Cardiac fibroblast (primary cell): ENCODE data around the gene CHAF1B.
"Not testable (repeated sequence)": the region's sequence is repeated elsewhere in the genome, so short reads cannot be mapped to it uniquely, and the experiment has no call there.

ENCODE experiments used
- DNase-seq, 2 donors: peaks; one replicate each; pipeline versions ENCODE4 v3.0.0 to v3.0.0-alpha.2; 2010; ENCODE audit warnings: low read depth in 2 of 2
- H3K4me3 ChIP-seq, 2 donors: replicated peaks in 1 of 2; 1 replicate in 1 of 2; 2 replicates in 1 of 2; pipeline ENCODE4 v1.5.1; 2011; ENCODE audit warnings: low read depth in 2 of 2, low read length in 2 of 2, mild to moderate bottlenecking in 2 of 2, moderate library complexity in 1 of 2
- TF ChIP-seq, protein P1 (sequence below): IDR thresholded peaks from one replicate; pipeline ENCODE4 v1.5.1; 2011; ENCODE audit warnings: low read depth, mild to moderate bottlenecking, low read length, inconsistent platforms

The CHAF1B gene

DNA sequence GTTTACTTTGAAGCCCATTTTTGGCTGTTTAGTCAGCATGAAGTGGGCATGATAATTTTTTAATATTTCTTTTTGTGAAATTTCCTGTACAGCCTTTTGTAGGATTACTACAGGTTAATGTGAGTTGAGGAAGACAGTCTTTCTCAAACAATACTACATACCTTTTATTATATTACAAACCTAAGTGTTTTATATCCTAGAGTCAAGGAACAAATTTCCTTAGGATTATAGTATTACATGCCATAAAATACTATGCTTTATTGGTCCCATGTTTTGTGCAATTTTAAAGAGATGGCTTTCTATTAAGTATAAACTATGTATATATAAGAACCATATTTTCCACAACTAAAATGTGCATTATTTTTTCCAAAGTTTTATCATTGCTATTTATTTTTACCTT is 9.2 kb upstream of the CHAF1B start:
- H3K4me3 ChIP-seq = no peak overlapping the region
- DNase-seq = no peak
- TF ChIP-seq, protein P1, sequence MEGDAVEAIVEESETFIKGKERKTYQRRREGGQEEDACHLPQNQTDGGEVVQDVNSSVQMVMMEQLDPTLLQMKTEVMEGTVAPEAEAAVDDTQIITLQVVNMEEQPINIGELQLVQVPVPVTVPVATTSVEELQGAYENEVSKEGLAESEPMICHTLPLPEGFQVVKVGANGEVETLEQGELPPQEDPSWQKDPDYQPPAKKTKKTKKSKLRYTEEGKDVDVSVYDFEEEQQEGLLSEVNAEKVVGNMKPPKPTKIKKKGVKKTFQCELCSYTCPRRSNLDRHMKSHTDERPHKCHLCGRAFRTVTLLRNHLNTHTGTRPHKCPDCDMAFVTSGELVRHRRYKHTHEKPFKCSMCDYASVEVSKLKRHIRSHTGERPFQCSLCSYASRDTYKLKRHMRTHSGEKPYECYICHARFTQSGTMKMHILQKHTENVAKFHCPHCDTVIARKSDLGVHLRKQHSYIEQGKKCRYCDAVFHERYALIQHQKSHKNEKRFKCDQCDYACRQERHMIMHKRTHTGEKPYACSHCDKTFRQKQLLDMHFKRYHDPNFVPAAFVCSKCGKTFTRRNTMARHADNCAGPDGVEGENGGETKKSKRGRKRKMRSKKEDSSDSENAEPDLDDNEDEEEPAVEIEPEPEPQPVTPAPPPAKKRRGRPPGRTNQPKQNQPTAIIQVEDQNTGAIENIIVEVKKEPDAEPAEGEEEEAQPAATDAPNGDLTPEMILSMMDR = no peak

DNA sequence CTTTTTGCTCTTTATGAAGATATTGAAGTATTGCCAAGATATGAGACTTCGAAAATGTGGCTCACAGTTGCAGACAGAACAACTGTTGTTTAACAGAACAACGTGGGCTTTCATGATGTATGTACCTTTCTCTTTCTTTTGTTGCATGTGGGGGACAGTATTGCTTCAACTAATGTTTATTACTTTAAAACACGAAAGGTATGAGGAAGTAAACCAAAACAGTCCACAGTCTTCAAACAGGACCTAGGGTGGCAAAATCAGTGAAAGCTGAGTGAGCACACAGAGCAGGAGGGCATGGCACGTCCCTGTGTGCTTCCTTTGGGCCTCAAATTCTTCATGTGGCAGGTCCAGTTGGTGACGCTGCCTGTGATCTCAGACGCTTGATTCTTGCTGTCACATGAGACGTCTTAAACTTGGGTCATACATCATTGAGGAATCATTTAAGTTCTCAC is 7.8 kb upstream of the CHAF1B start:
- TF ChIP-seq, protein P1 = no peak
- H3K4me3 ChIP-seq = no peak overlapping the region
- DNase-seq = no peak

DNA sequence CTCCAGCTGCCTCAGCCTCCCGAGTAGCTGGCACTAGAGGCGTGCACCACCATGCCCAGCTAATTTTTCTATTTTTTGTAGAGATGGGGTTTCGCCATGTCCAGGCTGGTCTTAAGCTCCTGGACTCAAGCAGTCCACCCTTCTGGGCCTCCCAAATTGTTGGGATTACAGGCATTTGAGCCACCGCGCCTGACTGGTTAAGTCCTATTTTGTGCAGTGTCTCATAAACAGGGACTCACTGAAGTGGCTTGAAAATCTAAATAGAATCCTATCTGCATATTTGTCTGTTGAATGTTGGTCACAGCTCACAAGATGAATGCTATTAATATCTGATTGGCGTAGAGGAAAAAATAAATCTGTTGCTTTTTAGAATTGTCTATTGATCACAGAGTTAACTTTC is 5.9 kb upstream of the CHAF1B start:
- no peak for DNase-seq
- no peak overlapping the region for H3K4me3 ChIP-seq
- TF ChIP-seq, protein P1 = no peak

DNA sequence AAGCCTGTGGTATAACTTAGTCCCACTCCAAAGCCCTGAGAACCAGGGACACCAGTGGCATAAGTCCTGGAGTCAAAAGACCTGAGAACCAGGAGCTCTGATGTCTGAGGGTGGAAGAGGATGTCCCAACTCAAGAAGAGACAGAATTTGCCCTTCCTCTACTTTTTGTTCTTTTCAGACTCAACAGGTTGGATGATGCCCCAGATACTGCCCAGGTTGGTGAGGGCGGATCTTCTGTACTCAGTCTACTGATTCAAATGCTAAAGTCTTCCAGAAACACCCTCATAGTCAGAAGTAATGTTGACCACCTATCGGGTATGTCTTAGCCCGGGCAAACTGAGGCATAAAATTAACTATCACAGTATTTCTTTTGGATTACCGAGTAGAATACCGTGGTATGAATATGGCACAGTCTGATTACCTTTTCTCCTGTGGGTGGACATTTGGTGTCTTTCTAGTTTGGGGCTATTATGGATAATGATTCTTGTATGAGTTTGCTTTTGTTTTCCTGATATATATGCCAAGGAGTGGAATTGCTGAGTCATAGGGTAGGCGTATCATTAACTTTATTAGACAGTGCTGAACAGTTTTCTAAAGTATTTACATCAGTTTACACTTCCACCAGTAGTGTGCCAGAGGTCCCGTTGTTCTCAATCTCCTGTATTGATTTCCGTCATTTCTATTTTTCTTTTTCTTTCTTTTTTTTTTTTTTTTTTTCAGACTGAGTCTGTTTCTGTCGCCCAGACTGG is 3.2 kb upstream of the CHAF1B start:
- no peak for DNase-seq
- H3K4me3 ChIP-seq = no peak overlapping the region
- TF ChIP-seq, protein P1 = no peak

DNA sequence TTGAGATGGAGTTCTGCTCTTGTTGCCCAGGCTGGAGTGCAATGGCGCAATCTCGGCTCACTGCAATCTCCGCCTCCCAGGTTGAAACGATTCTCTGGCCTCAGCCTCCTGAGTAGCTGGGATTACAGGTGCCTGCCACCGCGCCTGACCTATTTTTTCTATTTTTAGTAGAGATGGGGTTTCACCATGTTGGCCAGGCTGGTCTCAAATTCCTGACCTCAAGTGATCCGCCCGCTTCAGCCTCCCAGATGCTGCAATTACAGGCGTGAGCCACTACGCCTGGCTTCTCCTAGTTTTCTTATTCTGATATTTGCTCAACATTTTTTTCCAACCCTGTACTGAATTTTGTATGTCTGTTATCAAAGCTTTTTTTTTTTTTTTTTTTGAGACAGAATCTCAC is 2.5 kb upstream of the CHAF1B start:
- DNase-seq, H3K4me3 ChIP-seq: not testable (repeated sequence)

DNA sequence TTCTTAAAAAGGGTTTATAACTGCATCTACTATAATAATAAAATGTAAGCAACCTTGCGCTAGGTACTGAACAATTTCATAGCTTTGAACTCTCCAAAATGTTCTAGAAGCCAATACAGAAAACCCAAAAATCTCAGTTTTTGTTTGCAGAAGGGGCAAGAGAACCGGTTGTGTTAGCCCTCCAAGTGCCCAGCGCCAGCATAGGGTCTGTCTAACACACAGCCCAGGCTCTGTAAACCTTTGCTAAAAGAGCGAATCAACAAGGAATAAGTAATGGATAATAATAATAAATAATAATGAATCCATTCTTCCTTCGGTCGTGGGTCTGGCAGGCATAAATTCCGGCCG is 333 bp upstream of the CHAF1B start:
- DNase-seq = no peak
- TF ChIP-seq, protein P1 = no peak
- H3K4me3 ChIP-seq = peak overlapping the region; percentile 54 to 58

DNA sequence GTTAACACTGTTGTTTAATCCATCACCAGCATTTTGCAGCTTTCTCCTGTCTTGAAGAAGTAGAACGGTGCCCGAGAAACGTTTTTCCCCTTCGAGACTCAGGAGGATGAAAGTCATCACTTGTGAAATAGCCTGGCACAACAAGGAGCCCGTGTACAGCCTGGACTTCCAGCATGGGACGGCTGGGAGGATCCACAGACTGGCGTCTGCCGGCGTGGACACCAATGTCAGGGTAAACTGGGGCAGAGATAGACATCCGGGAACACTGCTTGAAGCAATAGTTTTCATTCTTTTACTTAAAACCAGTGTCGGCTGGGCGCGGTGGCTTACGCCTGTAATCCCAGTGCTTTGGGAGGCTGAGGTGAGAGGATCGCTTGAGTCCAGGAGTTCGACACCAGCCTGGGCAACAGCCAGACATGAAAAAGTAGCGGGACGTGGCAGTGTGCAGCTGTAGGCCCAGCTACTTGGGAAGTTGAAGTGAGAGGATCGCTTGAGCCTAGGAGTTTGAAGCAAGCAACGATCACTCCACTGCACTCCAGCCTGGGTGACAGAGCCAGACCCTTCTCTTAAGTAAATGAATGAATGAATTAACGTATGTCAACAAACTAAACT is 945 bp downstream of the CHAF1B start:
- H3K4me3 ChIP-seq = peak overlapping the region; percentile 54 to 58
- TF ChIP-seq, protein P1 = no peak
- DNase-seq = peak in 1 of 2 donors; percentile 18
